Tibial artery (tissue), 4 donors: Measurements from ENCODE around the gene CCDC148.
"Not testable (repeated sequence)": the region's sequence is repeated elsewhere in the genome, so short reads cannot be mapped to it uniquely, and the experiment has no call there.

Experiments
- DNase-seq, 2 donors: peaks; one replicate each; pipeline ENCODE4 v3.0.0-alpha.2; 2019
- H3K27ac ChIP-seq, 2 donors: fragments of 200-600 bp; sonication (generic) in 1 of 2; 1 replicate in 1 of 2; 2 replicates in 1 of 2; pipeline ENCODE4 v1.5.1; 2018 to 2019; ENCODE audit warnings: mild to moderate bottlenecking in 1 of 2
- H3K27me3 ChIP-seq, 2 donors: fragments of 200-600 bp; sonication (generic) in 1 of 2; one replicate each; pipeline versions ENCODE4 v1.5.1 to v1.6.0; 2016 to 2019
- H3K36me3 ChIP-seq, 3 donors: fragments of 200-600 bp; sonication (generic) in 2 of 3; one replicate each; pipeline ENCODE4 v1.5.1; 2016 to 2019; ENCODE audit warnings: mild to moderate bottlenecking in 2 of 3
- H3K4me1 ChIP-seq, 4 donors: fragments of 200-600 bp; sonication (generic) in 2 of 4; 1 replicate in 3 of 4; 2 replicates in 1 of 4; pipeline ENCODE4 v1.5.1; 2016 to 2019
- H3K4me3 ChIP-seq, 2 donors: fragments of 200-600 bp; sonication (generic) in 1 of 2; 1 replicate in 1 of 2; 2 replicates in 1 of 2; pipeline ENCODE4 v1.5.1; 2018 to 2019; ENCODE audit warnings: mild to moderate bottlenecking in 2 of 2
- H3K9me3 ChIP-seq, 3 donors: fragments of 200-600 bp; sonication (generic) in 1 of 3; one replicate each; pipeline ENCODE4 v1.5.1; 2016 to 2019
- intact Hi-C: fragments of 100-400 bp; cut with DNase I; formaldehyde crosslinking; loops from one replicate; pipeline ENCODE4 v1.15.0; 2023; ENCODE audit warnings: low total_unique reads
- TF ChIP-seq, protein P1 (sequence below), 2 experiments: fragments of 200-600 bp in 1 of 2; fragments of 450-650 bp in 1 of 2; IDR thresholded peaks; one replicate each; pipeline ENCODE4 v1.5.1; 2017 to 2019; ENCODE audit warnings: antibody characterized with exemption in 2 of 2, mild to moderate bottlenecking in 1 of 2, moderate library complexity in 1 of 2

CCDC148 gene

DNA sequence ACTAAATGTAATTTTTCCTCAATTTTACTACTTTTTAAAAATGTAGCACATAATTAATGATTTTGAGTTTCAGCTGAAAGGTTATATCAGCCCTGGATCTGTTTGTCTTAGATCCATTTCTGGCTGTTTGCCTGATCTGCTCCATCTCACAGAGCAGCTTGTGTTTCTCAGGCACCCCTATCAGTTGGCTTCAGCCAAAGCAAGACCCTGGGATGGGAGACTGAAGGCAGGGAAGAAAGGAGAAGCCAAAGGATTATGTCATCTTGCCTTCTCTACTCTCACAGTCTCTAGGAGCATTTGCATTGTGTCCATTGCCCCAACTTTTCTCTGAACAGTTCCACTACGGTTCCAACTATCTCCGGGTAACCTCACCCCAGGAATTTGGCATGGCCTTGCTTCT is 110.5 kb downstream of the CCDC148 start:
- H3K36me3 ChIP-seq = no peaks in the 10 kb centered on the region
- DNase-seq = no peak
- no peak overlapping the region for H3K4me3 ChIP-seq
- intact Hi-C loops = no loop called here
- H3K4me1 ChIP-seq = no peaks in the 10 kb centered on the region
- H3K27me3 ChIP-seq = no peaks in the 10 kb centered on the region
- TF ChIP-seq, protein P1, sequence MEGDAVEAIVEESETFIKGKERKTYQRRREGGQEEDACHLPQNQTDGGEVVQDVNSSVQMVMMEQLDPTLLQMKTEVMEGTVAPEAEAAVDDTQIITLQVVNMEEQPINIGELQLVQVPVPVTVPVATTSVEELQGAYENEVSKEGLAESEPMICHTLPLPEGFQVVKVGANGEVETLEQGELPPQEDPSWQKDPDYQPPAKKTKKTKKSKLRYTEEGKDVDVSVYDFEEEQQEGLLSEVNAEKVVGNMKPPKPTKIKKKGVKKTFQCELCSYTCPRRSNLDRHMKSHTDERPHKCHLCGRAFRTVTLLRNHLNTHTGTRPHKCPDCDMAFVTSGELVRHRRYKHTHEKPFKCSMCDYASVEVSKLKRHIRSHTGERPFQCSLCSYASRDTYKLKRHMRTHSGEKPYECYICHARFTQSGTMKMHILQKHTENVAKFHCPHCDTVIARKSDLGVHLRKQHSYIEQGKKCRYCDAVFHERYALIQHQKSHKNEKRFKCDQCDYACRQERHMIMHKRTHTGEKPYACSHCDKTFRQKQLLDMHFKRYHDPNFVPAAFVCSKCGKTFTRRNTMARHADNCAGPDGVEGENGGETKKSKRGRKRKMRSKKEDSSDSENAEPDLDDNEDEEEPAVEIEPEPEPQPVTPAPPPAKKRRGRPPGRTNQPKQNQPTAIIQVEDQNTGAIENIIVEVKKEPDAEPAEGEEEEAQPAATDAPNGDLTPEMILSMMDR (IDR thresholded peaks at IDR 0.05) = no peak
- H3K9me3 ChIP-seq = no peaks in the 10 kb centered on the region
- H3K27ac ChIP-seq = no peak overlapping the region

DNA sequence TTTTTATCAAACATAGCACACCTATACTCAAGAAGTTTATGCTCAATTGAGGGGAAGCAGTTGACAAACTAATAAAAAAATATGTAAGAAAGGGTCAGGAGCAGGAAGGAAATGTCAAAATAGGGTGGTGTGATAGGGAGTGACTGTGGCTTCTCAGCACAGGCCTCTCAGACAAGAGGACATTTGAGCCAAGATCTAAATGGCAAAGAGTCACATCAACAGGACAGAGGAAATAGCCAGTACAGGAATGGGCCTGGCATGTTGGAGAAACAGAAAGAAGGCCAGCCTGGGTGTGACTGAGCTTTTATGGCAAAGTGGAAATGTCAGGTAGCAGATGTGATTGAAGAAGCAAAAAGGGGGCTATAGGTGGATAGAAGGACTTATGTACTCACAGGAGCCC is 117.0 kb downstream of the CCDC148 start:
- TF ChIP-seq, protein P1 (IDR thresholded peaks at IDR 0.05) = no peak
- no peak for DNase-seq
- no peaks in the 10 kb centered on the region for H3K9me3 ChIP-seq
- no peak overlapping the region for H3K27ac ChIP-seq
- no peaks in the 10 kb centered on the region for H3K36me3 ChIP-seq
- intact Hi-C loops = no loop called here
- no peaks in the 10 kb centered on the region for H3K4me1 ChIP-seq
- H3K27me3 ChIP-seq = no peaks in the 10 kb centered on the region
- no peak overlapping the region for H3K4me3 ChIP-seq

DNA sequence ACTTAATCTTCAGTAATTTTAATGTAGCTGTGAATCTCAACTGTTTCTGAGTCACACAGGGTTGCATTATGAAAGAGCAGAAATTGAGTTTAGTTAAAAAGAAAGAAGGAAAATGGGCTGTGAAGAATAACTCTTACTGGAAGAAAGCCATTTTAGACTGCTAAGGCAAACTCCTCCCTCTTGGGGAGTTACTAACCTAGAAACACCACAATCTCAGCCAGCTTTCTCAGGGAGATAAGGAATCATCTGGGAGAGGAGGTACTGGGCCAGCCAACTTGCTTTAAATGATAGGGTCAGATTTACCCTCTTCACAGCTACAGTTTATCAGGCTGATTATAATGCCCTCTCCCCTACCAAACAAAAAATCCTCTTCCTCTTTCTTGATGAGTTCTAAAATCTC is 119.5 kb downstream of the CCDC148 start:
- H3K4me1 ChIP-seq = no peaks in the 10 kb centered on the region
- intact Hi-C loops = no loop called here
- DNase-seq = no peak
- H3K27me3 ChIP-seq = no peaks in the 10 kb centered on the region
- H3K36me3 ChIP-seq = no peaks in the 10 kb centered on the region
- no peak overlapping the region for H3K4me3 ChIP-seq
- H3K27ac ChIP-seq = no peak overlapping the region
- TF ChIP-seq, protein P1 (IDR thresholded peaks at IDR 0.05) = no peak
- H3K9me3 ChIP-seq = no peaks in the 10 kb centered on the region

DNA sequence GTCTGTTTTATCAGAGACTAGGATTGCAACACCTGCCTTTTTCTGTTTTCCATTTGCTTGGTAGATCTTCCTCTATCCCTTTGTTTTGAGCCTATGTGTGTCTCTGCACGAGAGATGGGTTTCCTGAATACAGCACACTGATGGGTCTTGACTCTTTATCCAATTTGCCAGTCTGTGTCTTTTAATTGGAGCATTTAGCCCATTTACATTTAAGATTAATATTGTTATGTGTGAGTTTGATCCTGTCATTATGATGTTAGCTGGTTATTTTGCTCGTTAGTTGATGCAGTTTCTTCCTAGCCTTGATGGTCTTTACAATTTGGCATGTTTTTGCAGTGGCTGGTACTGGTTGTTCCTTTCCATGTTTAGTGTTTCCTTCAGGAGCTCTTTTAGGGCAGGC is 124.8 kb downstream of the CCDC148 start:
- H3K4me1 ChIP-seq, H3K27ac ChIP-seq, H3K27me3 ChIP-seq, intact Hi-C loops, DNase-seq, H3K9me3 ChIP-seq, H3K36me3 ChIP-seq, H3K4me3 ChIP-seq: not testable (repeated sequence)

DNA sequence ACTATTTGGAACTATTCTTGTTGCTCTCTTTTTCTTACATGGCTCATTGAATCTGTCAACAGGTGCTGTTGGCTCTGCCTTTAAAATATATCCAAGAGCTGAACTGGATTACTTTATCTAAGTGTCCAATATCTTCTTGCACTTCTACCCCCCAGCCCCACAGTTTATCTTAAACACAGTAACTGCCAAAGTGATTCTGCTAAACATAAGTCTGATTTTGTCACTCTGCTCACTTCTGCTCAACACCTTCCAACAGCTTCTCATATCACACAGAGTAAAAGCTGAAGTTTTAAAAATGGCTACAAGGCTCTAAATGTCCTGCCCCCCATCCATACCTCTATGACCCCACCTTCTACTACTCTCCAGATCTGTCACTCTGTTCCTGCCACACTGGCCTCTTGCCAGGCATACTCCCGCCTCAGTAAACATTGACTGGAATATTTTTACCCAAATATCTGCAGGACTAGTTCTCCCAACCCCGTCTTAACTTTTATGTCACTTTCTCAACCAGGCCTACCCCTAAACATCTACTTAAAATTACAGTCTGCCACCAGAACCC is 130.7 kb downstream of the CCDC148 start:
- H3K4me1 ChIP-seq = no peaks in the 10 kb centered on the region
- no peaks in the 10 kb centered on the region for H3K36me3 ChIP-seq
- no peaks in the 10 kb centered on the region for H3K27me3 ChIP-seq
- H3K27ac ChIP-seq = no peak overlapping the region
- TF ChIP-seq, protein P1 (IDR thresholded peaks at IDR 0.05) = no peak
- no peak for DNase-seq
- H3K4me3 ChIP-seq = no peak overlapping the region
- no peaks in the 10 kb centered on the region for H3K9me3 ChIP-seq
- intact Hi-C loops = no loop called here

DNA sequence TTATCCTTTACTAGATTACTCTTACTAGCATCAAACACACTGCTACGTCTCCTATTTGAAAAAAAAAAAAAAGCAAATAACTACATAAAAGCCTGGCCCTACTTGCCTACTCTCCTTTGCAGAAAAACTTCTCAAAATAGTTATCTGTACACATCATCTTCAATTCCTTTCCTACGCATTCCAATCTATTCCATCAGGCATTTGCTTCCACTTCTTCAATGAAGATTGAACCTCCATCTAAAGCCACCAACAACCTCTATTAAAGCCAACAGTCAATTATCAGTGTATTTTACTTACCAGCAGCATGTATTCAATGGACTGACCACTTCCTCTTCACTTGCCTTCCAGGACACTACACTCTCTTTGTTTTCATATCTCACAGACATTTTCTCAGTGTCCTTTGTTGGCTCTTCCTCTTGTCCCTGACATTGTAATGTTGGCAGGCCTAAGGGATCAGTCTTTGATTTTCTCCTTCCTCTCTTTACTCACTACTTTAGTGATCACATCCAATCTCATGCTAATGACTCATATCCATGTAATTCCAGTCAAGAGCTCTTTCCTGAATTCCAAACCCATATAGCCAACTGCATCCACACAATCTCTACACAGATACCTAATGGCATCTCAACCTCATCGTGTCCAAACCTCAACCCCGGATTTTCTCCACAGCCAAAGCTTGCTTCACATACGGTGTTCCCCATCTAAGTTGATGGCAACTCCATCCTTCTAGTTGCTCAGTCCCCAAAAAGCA is 131.3 kb downstream of the CCDC148 start:
- Histone ChIP-seq H3K27me3 (no peaks in the 10 kb centered on the region), H3K4me1 (no peaks in the 10 kb centered on the region), H3K4me3 (no peak overlapping the region), H3K36me3 (no peaks in the 10 kb centered on the region), H3K9me3 (no peaks in the 10 kb centered on the region), H3K27ac (no peak overlapping the region)
- intact Hi-C loops = no loop called here
- no peak for DNase-seq
- TF ChIP-seq, protein P1 (IDR thresholded peaks at IDR 0.05) = no peak
